HCT116 (cell line): ENCODE data around the gene SLC6A11.

Source experiments
- EZH2 ChIP-seq: fragments of 200-600 bp; sonication (generic); IDR thresholded peaks from 2 replicates; pipeline ENCODE4 v1.6.1; 2017; ENCODE audit warnings: antibody characterized with exemption, mixed run types
- FOSL1 ChIP-seq: IDR thresholded peaks from 2 replicates; pipeline ENCODE4 v1.6.1; 2012; ENCODE audit warnings: low read depth
- POLR2A ChIP-seq: IDR thresholded peaks from 2 replicates; pipeline ENCODE4 v1.7.0; 2011; ENCODE audit warnings: borderline replicate concordance; ENCODE audit not compliant: insufficient read depth, insufficient read length; ENCODE audit errors: extremely low read depth
- POLR2AphosphoS5 ChIP-seq: IDR thresholded peaks from 2 replicates; pipeline ENCODE4 v1.6.1; 2011; ENCODE audit warnings: mild to moderate bottlenecking, low read depth, low read length, moderate library complexity
- SIN3A ChIP-seq: IDR thresholded peaks from 2 replicates; pipeline ENCODE4 v1.6.1; 2012; ENCODE audit warnings: low read depth
- YY1 ChIP-seq: IDR thresholded peaks from 2 replicates; pipeline ENCODE4 v1.6.1; 2011; ENCODE audit warnings: low read length, low read depth, moderate library complexity, mild to moderate bottlenecking; ENCODE audit not compliant: insufficient replicate concordance; ENCODE audit errors: extremely low read depth
- ZNF274 ChIP-seq: fragments of 200-500 bp; sonication (Bioruptor generic); IDR thresholded peaks from 2 replicates; pipeline ENCODE4 v1.6.1; 2014; ENCODE audit warnings: mild to moderate bottlenecking, low read depth, low read length, inconsistent platforms
- TF ChIP-seq, protein P1 (sequence below), 3 experiments: fragments of 200-600 bp in 1 of 3; sonication (generic) in 1 of 3; IDR thresholded peaks in 2 of 3; conservative IDR thresholded peaks in 1 of 3; 2 replicates each; pipeline ENCODE4 v1.5.1; 2012 to 2017; ENCODE audit warnings: low read depth in 2 of 3, low read length in 2 of 3, antibody characterized with exemption in 1 of 3, borderline replicate concordance in 1 of 3, control low read depth in 1 of 3, mild to moderate bottlenecking in 1 of 3, mixed read lengths in 1 of 3, mixed run types in 1 of 3, moderate library complexity in 1 of 3; ENCODE audit not compliant: insufficient read depth in 1 of 3

DNA sequence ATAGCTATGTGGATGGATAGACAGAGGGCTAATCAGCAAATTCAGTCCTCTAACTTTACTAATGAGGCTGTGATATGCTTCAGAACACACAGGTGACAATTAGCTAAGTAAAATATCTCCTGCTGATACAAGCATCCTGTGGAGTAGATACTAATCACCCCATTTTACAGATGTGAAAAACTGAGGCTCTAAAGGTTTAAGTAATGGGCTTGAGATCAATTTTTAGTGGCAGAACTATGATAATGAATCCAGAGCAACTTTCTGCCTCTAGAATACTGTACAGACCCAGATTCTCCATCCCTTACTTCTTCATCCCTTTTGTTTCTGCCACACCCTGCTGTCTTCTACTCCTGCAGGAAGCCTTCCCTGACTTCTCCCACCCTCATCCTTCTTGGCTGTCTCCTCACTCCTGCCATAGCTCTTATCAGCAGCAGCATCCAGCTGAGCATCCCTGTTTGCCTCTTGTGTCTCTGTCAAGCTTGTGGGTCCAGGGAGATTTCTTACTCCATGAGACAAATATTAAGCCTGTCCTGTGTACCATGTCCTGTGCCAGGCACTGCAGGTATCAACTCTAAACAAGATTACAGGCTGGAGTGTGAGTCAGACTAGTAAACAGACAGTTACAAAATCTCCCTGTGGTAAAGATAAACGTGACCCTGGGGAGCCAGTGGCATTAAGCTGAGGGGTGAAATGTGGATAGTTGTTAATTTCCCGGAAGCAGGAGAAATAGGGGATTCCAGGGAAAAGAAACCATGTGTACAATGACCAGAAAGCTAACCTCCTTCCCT is 39.2 kb downstream of the SLC6A11 start:
- TF ChIP-seq, protein P1, sequence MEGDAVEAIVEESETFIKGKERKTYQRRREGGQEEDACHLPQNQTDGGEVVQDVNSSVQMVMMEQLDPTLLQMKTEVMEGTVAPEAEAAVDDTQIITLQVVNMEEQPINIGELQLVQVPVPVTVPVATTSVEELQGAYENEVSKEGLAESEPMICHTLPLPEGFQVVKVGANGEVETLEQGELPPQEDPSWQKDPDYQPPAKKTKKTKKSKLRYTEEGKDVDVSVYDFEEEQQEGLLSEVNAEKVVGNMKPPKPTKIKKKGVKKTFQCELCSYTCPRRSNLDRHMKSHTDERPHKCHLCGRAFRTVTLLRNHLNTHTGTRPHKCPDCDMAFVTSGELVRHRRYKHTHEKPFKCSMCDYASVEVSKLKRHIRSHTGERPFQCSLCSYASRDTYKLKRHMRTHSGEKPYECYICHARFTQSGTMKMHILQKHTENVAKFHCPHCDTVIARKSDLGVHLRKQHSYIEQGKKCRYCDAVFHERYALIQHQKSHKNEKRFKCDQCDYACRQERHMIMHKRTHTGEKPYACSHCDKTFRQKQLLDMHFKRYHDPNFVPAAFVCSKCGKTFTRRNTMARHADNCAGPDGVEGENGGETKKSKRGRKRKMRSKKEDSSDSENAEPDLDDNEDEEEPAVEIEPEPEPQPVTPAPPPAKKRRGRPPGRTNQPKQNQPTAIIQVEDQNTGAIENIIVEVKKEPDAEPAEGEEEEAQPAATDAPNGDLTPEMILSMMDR (IDR thresholded peaks at IDR 0.05 in 2 of 3, conservative IDR thresholded peaks at IDR 0.05 in 1 of 3; ENCODE audit: borderline replicate concordance in 1 of 3, insufficient read depth in 1 of 3, low read depth in 2 of 3, low read length in 2 of 3) = no peak
- TF ChIP-seq FOSL1 = no peak
- no peak for TF ChIP-seq POLR2AphosphoS5
- no peak for TF ChIP-seq ZNF274
- no peak for TF ChIP-seq YY1
- TF ChIP-seq POLR2A = no peak
- no peak for TF ChIP-seq SIN3A
- TF ChIP-seq EZH2 = no peak
